MCF 10A (cell line): ENCODE measurements around the gene UPK1B. TPM values are rescaled to one million over a fixed set of nuclear protein-coding genes. Genes with fewer than 3 reads are reported as not detected.

Experiments
- BruUV-seq: library from RNA; stranded (reverse); fragments of 400-500 nt; replicated peaks from 2 replicates; lab custom pipeline; 2021; lab: Mats Ljungman, UMichigan
- CTCF ChIA-PET: fragments of 300-600 bp; sonication (Branson Sonifier 250); formaldehyde crosslinking; extraction: SDS; loops from one replicate; lab custom pipeline; 2021; ENCODE audit warnings: antibody characterized with exemption, inconsistent platforms; lab: Yijun Ruan, JAX
- POLR2A ChIA-PET: fragments of 300-600, 350-650 bp; sonication (Branson Sonifier 250); formaldehyde crosslinking; extraction: SDS; loops from one replicate; lab custom pipeline; 2020; ENCODE audit warnings: antibody characterized with exemption, inconsistent platforms; lab: Yijun Ruan, JAX
- DNase-seq: peaks from one replicate; pipeline ENCODE4 v3.0.0-alpha.2; 2018; ENCODE audit not compliant: unreplicated experiment
- H3K27ac Mint-ChIP-seq: one replicate; pipeline ENCODE4 v1.8.0; 2022; ENCODE audit warnings: mild to moderate bottlenecking, low read depth, mixed read lengths; ENCODE audit not compliant: unreplicated experiment
- H3K27me3 Mint-ChIP-seq: one replicate; pipeline ENCODE4 v1.8.0; 2022; ENCODE audit warnings: mixed read lengths; ENCODE audit not compliant: insufficient read depth, unreplicated experiment
- H3K36me3 Mint-ChIP-seq: one replicate; pipeline ENCODE4 v1.8.0; 2022; ENCODE audit warnings: mild to moderate bottlenecking, moderate library complexity, mixed read lengths; ENCODE audit not compliant: insufficient read depth, unreplicated experiment
- H3K4me1 Mint-ChIP-seq: one replicate; pipeline ENCODE4 v1.8.0; 2022; ENCODE audit warnings: mixed read lengths; ENCODE audit not compliant: insufficient read depth, unreplicated experiment
- H3K4me3 Mint-ChIP-seq: one replicate; pipeline ENCODE4 v1.8.0; 2022; ENCODE audit warnings: mild to moderate bottlenecking, moderate library complexity, mixed read lengths; ENCODE audit not compliant: unreplicated experiment
- H3K9me3 Mint-ChIP-seq: one replicate; pipeline ENCODE4 v1.8.0; 2022; ENCODE audit warnings: mixed read lengths; ENCODE audit not compliant: unreplicated experiment
- CTCF ChIP-seq: fragments of 200-600 bp; IDR thresholded peaks from one replicate; pipeline ENCODE4 v1.8.0; 2022; ENCODE audit warnings: antibody characterized with exemption, mild to moderate bottlenecking; ENCODE audit not compliant: unreplicated experiment
- intact Hi-C: fragments of 100-400 bp; cut with micrococcal nuclease; formaldehyde crosslinking; loops from 2 replicates; pipeline ENCODE4 v1.14.1; 2022
- total RNA-seq: library from RNA; stranded (reverse); gene quantifications from 2 replicates; pipeline ENCODE4 v1.2.3, GENCODE V29; 2022

The UPK1B gene
- total RNA-seq, 1 experiment from 2014 or later = not detected

GRCh38 chr3:119149484-119149883 is 23.9 kb upstream of the UPK1B start:
- CTCF ChIA-PET = interaction anchor here (0.6 to 1.5 kb wide), 7 partner anchors 12 to 532 kb away, joined by 3 to 15 read pairs (median 4); partner anchors contain the start of gene B4GALT4
- H3K4me3 Mint-ChIP-seq = no peak overlapping the region
- peak; percentile 41 for DNase-seq
- H3K36me3 Mint-ChIP-seq = no peaks in the 10 kb centered on the region
- H3K9me3 Mint-ChIP-seq = peaks cover 18% of the 10 kb centered on the region
- BruUV-seq = no TSS peak
- H3K4me1 Mint-ChIP-seq = peaks cover 14% of the 10 kb centered on the region
- POLR2A ChIA-PET = interaction anchor here (1.1 to 1.7 kb wide), 4 partner anchors 27 to 92 kb away, joined by 3 to 9 read pairs (median 4); partner anchors contain the start of gene B4GALT4
- TF ChIP-seq CTCF = no peak
- intact Hi-C loops = no loop called here
- H3K27ac Mint-ChIP-seq = no peak overlapping the region
- no peaks in the 10 kb centered on the region for H3K27me3 Mint-ChIP-seq

- ChIA-PET CTCF (interaction anchor here (0.8 to 1.0 kb wide), 2 partner anchors 10 to 11 kb away, joined by 3 to 4 read pairs; no protein-coding TSS in a partner anchor), POLR2A (no interaction called here)
- Mint-ChIP-seq H3K4me1 (peaks cover 5% of the 10 kb centered on the region), H3K36me3 (peaks cover 5% of the 10 kb centered on the region), H3K9me3 (peaks cover 22% of the 10 kb centered on the region), H3K4me3 (no peak overlapping the region), H3K27ac (no peak overlapping the region), H3K27me3 (no peaks in the 10 kb centered on the region)
- no peak for DNase-seq
- intact Hi-C loops = no loop called here
- no TSS peak for BruUV-seq
- no peak for TF ChIP-seq CTCF
Observed at GRCh38 chr3:119156868-119157267, 16.5 kb upstream of the UPK1B start.

- POLR2A ChIA-PET = no interaction called here
- intact Hi-C loops = no loop called here
- peaks cover 5% of the 10 kb centered on the region for H3K36me3 Mint-ChIP-seq
- no peak for DNase-seq
- H3K9me3 Mint-ChIP-seq = peaks cover 25% of the 10 kb centered on the region
- TF ChIP-seq CTCF = no peak
- H3K27me3 Mint-ChIP-seq = no peaks in the 10 kb centered on the region
- H3K4me1 Mint-ChIP-seq = peaks cover 5% of the 10 kb centered on the region
- no peak overlapping the region for H3K4me3 Mint-ChIP-seq
- H3K27ac Mint-ChIP-seq = no peak overlapping the region
- CTCF ChIA-PET = interaction anchor here (0.9 kb wide), 1 partner anchor 12 kb away, joined by 3 read pairs; no protein-coding TSS in a partner anchor
- no TSS peak for BruUV-seq
Observed at GRCh38 chr3:119157971-119158370, 15.4 kb upstream of the UPK1B start.

GRCh38 chr3:119160361-119160760 is 13.0 kb upstream of the UPK1B start:
- no TSS peak for BruUV-seq
- ChIA-PET POLR2A (no interaction called here), CTCF (no interaction called here)
- Mint-ChIP-seq H3K4me3 (no peak overlapping the region), H3K27ac (no peak overlapping the region), H3K9me3 (peaks cover 9% of the 10 kb centered on the region), H3K36me3 (peaks cover 5% of the 10 kb centered on the region), H3K27me3 (no peaks in the 10 kb centered on the region), H3K4me1 (peaks cover 5% of the 10 kb centered on the region)
- intact Hi-C loops = no loop called here
- no peak for TF ChIP-seq CTCF
- DNase-seq = no peak
